BLaER1 treated with 17β-estradiol and CSF1 and Interleukin-3, amounts not matched to agents 10 nM and 100 nM (cell line): ENCODE results near the gene EPHA8.

ENCODE experiments used
- H3K27ac ChIP-seq, 11 experiments: shearing (Covaris generic); formaldehyde crosslinking; 2 replicates each; pipeline ENCODE4 v1.8.1; 2022
- H3K27me3 ChIP-seq, 11 experiments: shearing (Covaris generic); formaldehyde crosslinking; 2 replicates each; pipeline ENCODE4 v1.8.1; 2022
- H3K36me3 ChIP-seq, 11 experiments: shearing (Covaris generic); formaldehyde crosslinking; 2 replicates each; pipeline ENCODE4 v1.8.1; 2022
- H3K4me1 ChIP-seq, 10 experiments: shearing (Covaris generic); formaldehyde crosslinking; 2 replicates each; pipeline ENCODE4 v1.8.1; 2022
- H3K4me2 ChIP-seq, 11 experiments: shearing (Covaris generic); formaldehyde crosslinking; 2 replicates each; pipeline ENCODE4 v1.8.1; 2022
- H3K4me3 ChIP-seq, 10 experiments: shearing (Covaris generic); formaldehyde crosslinking; 2 replicates each; pipeline ENCODE4 v1.8.1; 2022
- H3K9ac ChIP-seq, 11 experiments: shearing (Covaris generic); formaldehyde crosslinking; 2 replicates each; pipeline ENCODE4 v1.8.1; 2022
- H3K9me3 ChIP-seq, 11 experiments: shearing (Covaris generic); formaldehyde crosslinking; replicated peaks in 1 of 11; 2 replicates each; pipeline ENCODE4 v1.8.1; 2022
- H4K20me1 ChIP-seq, 11 experiments: shearing (Covaris generic); formaldehyde crosslinking; 2 replicates each; pipeline ENCODE4 v1.8.1; 2022
- Cebpa-rat ChIP-seq, 11 experiments: shearing (Covaris generic); IDR thresholded peaks; 2 replicates each; pipeline ENCODE4 v1.8.1; 2022

The EPHA8 gene

DNA sequence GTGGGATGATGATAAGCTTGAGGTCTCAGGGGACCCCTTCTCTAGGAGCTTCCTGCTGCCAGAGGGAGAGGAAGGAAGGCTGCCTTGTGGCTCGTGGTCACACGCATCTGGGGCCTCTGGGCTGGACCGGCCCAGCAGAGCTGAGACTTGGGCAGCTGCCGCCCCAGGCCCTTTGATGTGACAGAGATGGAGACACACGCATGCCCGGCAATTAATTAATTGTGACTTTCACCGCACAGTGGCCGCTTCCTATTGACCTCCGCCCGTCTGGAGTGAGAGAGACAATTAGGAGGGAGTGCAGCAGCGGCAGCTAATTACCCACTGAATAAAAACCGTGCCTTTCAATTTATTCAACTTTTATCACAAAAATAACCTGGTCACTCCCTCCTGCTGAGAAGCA, 56.5 kb downstream of the EPHA8 start:
- peak overlapping the region; percentile 80 to 94 (median 89) for H3K4me2 ChIP-seq
- TF ChIP-seq Cebpa-rat (IDR thresholded peaks at IDR 0.05) = no peak
- H3K27me3 ChIP-seq = 0 out of 22 replicates have a peak, but pooled peaks cover 0 to 11% (median 0%) of the 10 kb centered on the region in 11 experiments
- H3K27ac ChIP-seq = peak overlapping the region in 10 of 11 experiments; percentile 34 to 73 (median 56); a peak in 19 of 22 replicates
- peak overlapping the region in 3 of 10 experiments; percentile 16 to 35 (median 30); a peak in 4 of 20 replicates for H3K4me3 ChIP-seq
- H3K9ac ChIP-seq = peak overlapping the region in 8 of 11 experiments; percentile 4 to 61 (median 32); a peak in 13 of 22 replicates
- peaks cover 0 to 12% (median 0%) of the 10 kb centered on the region in 11 experiments; a peak in 3 of 22 replicates for H4K20me1 ChIP-seq
- no peaks in the 10 kb centered on the region for H3K9me3 ChIP-seq
- H3K4me1 ChIP-seq = peaks cover 41 to 53% (median 46%) of the 10 kb centered on the region in 10 experiments
- no peaks in the 10 kb centered on the region for H3K36me3 ChIP-seq

DNA sequence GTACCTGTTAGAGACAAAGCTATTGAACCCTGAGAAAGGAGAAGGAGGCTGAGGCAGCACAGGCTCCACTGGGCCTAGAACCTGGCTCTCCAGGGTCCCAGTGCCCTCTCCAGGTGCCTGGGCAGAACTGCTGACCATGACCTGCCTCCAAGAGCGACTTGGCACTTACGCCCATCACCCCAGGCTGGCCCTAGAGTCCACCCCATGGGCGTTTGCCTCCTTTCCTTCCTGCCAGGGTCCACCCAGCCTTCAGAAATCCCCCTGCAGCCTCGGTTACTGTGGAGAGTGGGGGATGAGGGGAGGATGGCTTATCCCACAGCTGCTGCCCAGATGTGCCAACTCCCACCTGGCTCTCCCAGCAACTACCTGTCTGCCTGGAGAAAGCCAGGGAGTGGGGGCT, 58.5 kb downstream of the EPHA8 start:
- no peaks in the 10 kb centered on the region for H3K9me3 ChIP-seq
- peaks cover 31 to 44% (median 37%) of the 10 kb centered on the region in 10 experiments for H3K4me1 ChIP-seq
- no peak overlapping the region for H3K4me3 ChIP-seq
- peaks cover 0 to 5% (median 0%) of the 10 kb centered on the region in 11 experiments; a peak in 1 of 22 replicates for H4K20me1 ChIP-seq
- peaks cover 0 to 11% (median 0%) of the 10 kb centered on the region in 11 experiments; a peak in 1 of 22 replicates for H3K27me3 ChIP-seq
- H3K4me2 ChIP-seq = no peak overlapping the region
- H3K36me3 ChIP-seq = no peaks in the 10 kb centered on the region
- H3K9ac ChIP-seq = no peak overlapping the region
- H3K27ac ChIP-seq = no peak overlapping the region
- TF ChIP-seq Cebpa-rat (IDR thresholded peaks at IDR 0.05) = no peak

DNA sequence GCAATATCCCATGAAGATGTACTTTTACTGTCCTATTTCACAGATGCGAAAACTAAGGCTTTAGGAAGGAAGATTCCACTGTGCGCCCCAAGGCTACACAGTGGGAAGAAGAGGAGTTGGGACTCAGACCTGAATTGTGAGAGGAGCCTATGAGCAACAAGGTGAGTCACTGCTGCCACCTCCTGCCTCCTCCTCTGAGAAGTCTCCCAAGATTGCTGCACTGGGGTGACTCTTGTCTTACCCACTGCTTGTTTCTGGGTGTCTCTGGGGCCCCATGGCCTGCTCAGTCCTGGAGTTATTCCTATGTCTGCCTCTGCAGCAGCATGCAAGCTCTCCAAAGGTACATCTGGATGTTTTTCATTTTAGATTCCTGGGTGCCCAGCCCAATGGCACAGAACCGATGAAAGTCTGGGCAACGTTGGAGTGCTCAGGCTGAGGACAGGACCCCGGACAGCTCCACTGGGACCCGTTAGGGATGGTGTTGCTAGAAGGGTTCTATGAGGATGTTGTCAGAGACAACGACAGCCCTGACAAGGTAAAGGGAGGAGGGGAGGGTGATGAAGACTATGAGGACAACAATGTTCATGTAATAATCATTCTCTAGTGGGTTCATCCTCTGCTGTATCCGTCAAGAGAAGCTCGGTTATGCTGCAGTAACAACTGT, 62.1 kb downstream of the EPHA8 start:
- no peak overlapping the region for H3K4me3 ChIP-seq
- peaks cover 0 to 5% (median 0%) of the 10 kb centered on the region in 11 experiments; a peak in 1 of 22 replicates for H4K20me1 ChIP-seq
- H3K27ac ChIP-seq = no peak overlapping the region
- H3K36me3 ChIP-seq = no peaks in the 10 kb centered on the region
- peaks cover under 1 to 17% (median 5%) of the 10 kb centered on the region in 10 experiments; a peak in 19 of 20 replicates for H3K4me1 ChIP-seq
- H3K9ac ChIP-seq = no peak overlapping the region
- TF ChIP-seq Cebpa-rat (IDR thresholded peaks at IDR 0.05) = no peak
- no peaks in the 10 kb centered on the region for H3K9me3 ChIP-seq
- no peak overlapping the region for H3K4me2 ChIP-seq
- no peaks in the 10 kb centered on the region; a peak in 1 of 22 replicates for H3K27me3 ChIP-seq

DNA sequence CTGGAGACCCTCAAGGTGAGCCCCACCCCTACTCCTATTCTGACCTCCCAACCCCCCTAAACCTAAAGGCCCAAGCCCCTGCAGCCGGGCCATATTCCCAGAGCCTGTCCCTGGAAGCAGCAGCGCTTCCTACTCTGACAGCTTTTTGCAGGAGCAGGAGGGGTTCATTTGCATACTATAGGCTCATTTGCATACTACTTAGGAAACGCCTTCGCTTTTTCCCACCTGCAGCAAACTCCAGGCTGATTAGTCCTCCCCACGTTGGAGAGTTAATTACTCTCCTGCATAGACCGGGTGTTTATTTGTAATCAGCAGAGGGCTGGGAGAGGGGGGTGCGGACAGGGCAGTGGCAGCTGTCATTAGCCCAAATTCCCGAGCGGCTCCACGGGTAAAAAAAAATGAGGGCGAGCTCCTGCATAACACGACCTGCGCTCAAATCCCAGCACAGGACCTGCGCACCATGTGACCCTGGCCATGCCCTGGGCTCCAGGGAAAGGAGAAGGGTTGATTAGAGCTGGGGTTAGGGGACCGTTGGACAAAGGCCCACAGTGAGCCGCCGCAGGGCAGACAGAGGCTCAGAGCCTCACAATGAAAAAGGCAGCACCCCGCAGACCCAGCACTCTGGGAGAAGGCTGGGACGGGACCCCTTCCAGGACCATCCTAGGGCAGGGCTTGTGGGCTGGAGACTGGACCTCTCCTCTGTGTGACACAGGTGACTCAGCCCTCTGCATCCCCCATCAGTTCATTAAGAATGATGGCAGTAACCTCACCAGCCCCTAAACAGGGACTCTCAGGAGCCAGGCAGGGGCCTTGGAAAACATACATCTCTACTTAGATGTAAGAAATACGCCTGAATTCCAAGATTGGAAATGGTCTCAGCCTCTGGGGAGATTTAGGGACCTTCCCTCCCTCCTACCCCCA, 63.2 kb downstream of the EPHA8 start:
- Histone ChIP-seq H3K27ac (no peak overlapping the region), H3K36me3 (no peaks in the 10 kb centered on the region), H4K20me1 (peaks cover 0 to 5% (median 0%) of the 10 kb centered on the region in 11 experiments; a peak in 1 of 22 replicates), H3K9me3 (no peaks in the 10 kb centered on the region), H3K4me3 (no peak overlapping the region), H3K9ac (no peak overlapping the region), H3K27me3 (no peaks in the 10 kb centered on the region; a peak in 1 of 22 replicates), H3K4me1 (peaks cover 0 to 18% (median 0%) of the 10 kb centered on the region in 10 experiments; a peak in 7 of 20 replicates), H3K4me2 (no peak overlapping the region)
- TF ChIP-seq Cebpa-rat (IDR thresholded peaks at IDR 0.05) = no peak

DNA sequence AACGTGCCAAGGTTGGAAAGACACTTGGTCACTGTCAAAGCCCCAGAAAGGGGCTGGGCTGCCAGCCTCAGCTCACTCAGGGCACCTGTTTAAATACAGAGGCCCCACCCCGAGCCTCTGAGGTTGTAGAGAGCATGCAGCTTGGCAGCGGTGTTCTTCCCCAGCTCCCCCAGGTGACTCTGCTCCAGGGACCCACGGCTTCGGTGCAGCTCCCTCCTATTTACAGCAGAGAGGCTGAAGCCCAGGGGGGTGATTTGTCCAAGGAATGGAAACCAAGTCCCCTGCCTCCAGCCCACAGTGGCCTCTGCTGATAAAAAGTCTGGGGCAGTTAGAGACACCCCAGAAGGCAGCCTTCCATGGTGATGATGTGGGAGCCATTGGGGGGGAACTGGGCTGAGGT, 64.0 kb downstream of the EPHA8 start:
- H4K20me1 ChIP-seq = peaks cover 0 to 5% (median 0%) of the 10 kb centered on the region in 11 experiments; a peak in 1 of 22 replicates
- H3K36me3 ChIP-seq = no peaks in the 10 kb centered on the region
- no peak overlapping the region for H3K9ac ChIP-seq
- no peak overlapping the region for H3K27ac ChIP-seq
- no peaks in the 10 kb centered on the region; a peak in 1 of 22 replicates for H3K27me3 ChIP-seq
- no peak overlapping the region for H3K4me2 ChIP-seq
- TF ChIP-seq Cebpa-rat (IDR thresholded peaks at IDR 0.05) = no peak
- H3K4me1 ChIP-seq = peaks cover 0 to 18% (median 0%) of the 10 kb centered on the region in 10 experiments; a peak in 7 of 20 replicates
- no peaks in the 10 kb centered on the region for H3K9me3 ChIP-seq
- no peak overlapping the region for H3K4me3 ChIP-seq

DNA sequence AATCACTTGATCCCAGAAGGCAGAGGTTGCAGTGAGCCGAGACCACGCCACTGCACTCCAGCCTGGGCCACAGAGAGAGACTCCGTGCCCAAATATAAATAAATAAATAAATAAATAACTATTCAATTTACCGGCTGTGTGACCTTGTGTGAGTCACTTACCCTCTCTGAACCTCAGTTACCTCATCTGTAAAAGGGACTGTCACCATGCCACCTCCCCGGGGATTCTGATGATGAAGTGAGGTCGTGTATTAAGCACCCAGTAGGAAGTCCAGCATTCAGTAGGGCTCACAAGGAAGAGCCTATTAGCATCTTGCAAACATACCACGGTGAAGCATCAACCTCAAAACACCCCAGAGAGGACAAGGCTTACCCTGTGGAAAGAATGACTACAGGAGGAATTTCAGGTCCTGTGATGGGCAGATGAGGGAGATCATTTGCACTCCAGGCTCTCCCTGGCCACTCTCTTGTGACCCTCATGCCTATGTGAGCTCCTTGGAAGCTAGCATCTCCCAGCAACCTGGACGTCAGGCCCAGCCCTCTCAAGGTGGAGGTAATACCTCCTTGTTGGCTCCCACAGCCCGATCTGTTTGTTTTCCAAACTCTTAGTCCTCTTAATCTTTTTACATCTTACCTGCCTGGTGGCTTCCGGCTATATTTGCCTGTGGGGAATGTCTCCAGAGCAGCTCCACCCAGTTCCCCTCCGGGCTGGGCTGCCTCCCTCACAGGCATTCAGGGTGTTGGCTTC, 65.6 kb downstream of the EPHA8 start:
- no peak for TF ChIP-seq Cebpa-rat (IDR thresholded peaks at IDR 0.05)

DNA sequence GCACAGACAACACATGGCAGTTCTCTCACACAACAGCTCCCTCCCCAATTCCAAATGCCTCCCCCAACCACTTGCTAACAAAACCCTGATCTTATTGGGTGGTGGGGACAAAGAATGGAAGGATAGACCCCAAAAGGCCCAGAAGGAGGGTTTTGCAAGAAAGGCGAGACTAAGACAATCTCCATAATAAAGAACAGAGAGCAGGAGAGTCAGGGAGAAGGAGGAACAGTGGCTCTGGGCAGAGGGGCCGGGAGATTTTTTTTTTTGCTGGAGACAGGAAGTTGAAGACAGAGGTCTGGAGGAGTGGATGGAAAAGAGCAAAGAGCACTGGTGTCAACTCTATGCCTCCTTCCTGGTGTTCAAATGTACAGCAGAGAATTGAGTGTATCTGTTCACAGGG, 66.6 kb downstream of the EPHA8 start:
- Histone ChIP-seq H3K9me3 (peaks cover 0 to 13% (median 9%) of the 10 kb centered on the region in 11 experiments; a peak in 20 of 22 replicates), H3K4me1 (peaks cover 14 to 39% (median 17%) of the 10 kb centered on the region in 10 experiments), H4K20me1 (peaks cover 0 to 5% (median 0%) of the 10 kb centered on the region in 11 experiments; a peak in 1 of 22 replicates), H3K4me3 (no peak overlapping the region), H3K4me2 (peak overlapping the region in 3 of 11 experiments; percentile 30 to 72 (median 69); a peak in 6 of 22 replicates), H3K27me3 (no peaks in the 10 kb centered on the region; a peak in 1 of 22 replicates), H3K9ac (no peak overlapping the region), H3K36me3 (no peaks in the 10 kb centered on the region), H3K27ac (no peak overlapping the region)
- TF ChIP-seq Cebpa-rat (IDR thresholded peaks at IDR 0.05) = no peak

More for the DNA sequence above, 65.6 kb downstream of the EPHA8 start:
- no peak overlapping the region for H3K9ac ChIP-seq
- H3K27ac ChIP-seq = no peak overlapping the region
- H3K4me2 ChIP-seq = peak overlapping the region in 3 of 11 experiments; percentile 15 to 72 (median 69); a peak in 4 of 22 replicates
- peaks cover 0 to 5% (median 0%) of the 10 kb centered on the region in 11 experiments; a peak in 1 of 22 replicates for H4K20me1 ChIP-seq
- H3K9me3 ChIP-seq = peaks cover 0 to 3% (median 0%) of the 10 kb centered on the region in 11 experiments; a peak in 2 of 22 replicates
- H3K4me3 ChIP-seq = no peak overlapping the region
- H3K36me3 ChIP-seq = no peaks in the 10 kb centered on the region
- peaks cover 3 to 29% (median 7%) of the 10 kb centered on the region in 10 experiments for H3K4me1 ChIP-seq
- no peaks in the 10 kb centered on the region; a peak in 1 of 22 replicates for H3K27me3 ChIP-seq
